HUES64 (cell line): Measurements from ENCODE around the gene YIF1B.

ENCODE experiments used
- H3K27ac ChIP-seq: 2 replicates; pipeline ENCODE4 v1.7.0; 2013; ENCODE audit warnings: low read depth, low read length, inconsistent platforms
- H3K27me3 ChIP-seq: 2 replicates; pipeline ENCODE4 v1.6.1; 2013; ENCODE audit warnings: mild to moderate bottlenecking, low read length; ENCODE audit not compliant: insufficient read depth
- H3K36me3 ChIP-seq: 2 replicates; pipeline ENCODE4 v1.6.1; 2013; ENCODE audit warnings: mild to moderate bottlenecking, low read length; ENCODE audit not compliant: insufficient read depth
- H3K4me1 ChIP-seq: 2 replicates; pipeline ENCODE4 v1.6.1; 2013; ENCODE audit warnings: mild to moderate bottlenecking, low read length, moderate library complexity; ENCODE audit not compliant: insufficient read depth
- H3K4me3 ChIP-seq: 2 replicates; pipeline ENCODE4 v1.5.1; 2013; ENCODE audit warnings: mild to moderate bottlenecking, low read length, moderate library complexity
- H3K9ac ChIP-seq: 2 replicates; pipeline ENCODE4 v1.6.1; 2013; ENCODE audit warnings: mild to moderate bottlenecking, low read depth, low read length
- H3K9me3 ChIP-seq: 2 replicates; pipeline ENCODE4 v1.6.1; 2013; ENCODE audit warnings: low read depth, low read length; ENCODE audit not compliant: insufficient read depth
- WGBS: fragments of 150-250, 120-280 bp; methylation state at CpG from one replicate; pipeline ENCODE4 v1.1.7; 2013; ENCODE audit warnings: missing lambda C conversion rate; 5-methylcytosine and 5-hydroxymethylcytosine counted together

YIF1B gene

DNA sequence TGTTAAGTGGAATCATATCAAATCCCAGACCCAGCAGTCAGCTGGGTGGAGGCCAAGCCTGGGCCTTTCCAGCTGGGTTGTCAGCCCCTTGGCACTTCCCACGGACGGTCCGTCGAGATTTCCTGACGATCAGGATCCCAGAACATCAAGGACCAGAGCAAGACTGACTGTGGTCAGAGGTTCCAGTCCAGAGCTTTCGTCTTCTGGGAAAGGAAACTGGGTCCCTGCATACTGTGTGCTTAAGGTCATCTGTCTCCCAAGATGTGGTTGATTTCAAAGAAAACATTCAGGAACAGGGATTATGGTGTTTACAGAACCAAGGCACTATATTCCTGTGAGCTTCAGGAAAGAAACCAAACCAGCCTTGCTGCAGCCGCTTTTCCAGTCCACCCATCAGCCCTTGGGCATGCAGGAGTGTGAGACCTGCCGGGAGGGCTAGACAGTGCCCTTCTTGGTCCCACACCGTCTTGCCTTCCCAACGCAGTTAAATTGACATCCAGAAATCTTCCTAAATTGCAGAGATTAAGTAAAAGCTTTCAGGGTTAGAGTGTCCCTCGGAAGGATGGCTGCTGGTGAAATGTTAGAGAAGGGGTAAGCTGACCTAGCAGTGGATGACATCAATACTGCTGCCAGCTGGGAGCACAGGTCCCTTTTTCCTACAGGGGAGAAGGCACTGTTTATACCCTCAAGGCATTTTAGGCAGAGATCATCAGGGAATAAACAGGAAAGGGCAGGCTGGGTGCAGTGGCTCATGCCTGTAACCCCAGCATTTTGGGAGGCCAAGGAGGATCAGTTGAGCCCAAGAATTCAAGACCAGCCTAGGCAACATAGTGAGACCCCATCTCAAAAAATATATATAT, 16.7 kb downstream of the YIF1B start:
- Histone ChIP-seq H3K9me3 (no peaks in the 10 kb centered on the region), H3K9ac (no peak overlapping the region), H3K4me3 (no peak overlapping the region), H3K27me3 (no peaks in the 10 kb centered on the region), H3K36me3 (peaks cover 5% of the 10 kb centered on the region; the same call in 1 of the 2 replicates), H3K27ac (no peak overlapping the region), H3K4me1 (peaks cover 9% of the 10 kb centered on the region; the same call in 1 of the 2 replicates)
- WGBS: 86% methylated on average over 11 of the region's 11 CpGs

DNA sequence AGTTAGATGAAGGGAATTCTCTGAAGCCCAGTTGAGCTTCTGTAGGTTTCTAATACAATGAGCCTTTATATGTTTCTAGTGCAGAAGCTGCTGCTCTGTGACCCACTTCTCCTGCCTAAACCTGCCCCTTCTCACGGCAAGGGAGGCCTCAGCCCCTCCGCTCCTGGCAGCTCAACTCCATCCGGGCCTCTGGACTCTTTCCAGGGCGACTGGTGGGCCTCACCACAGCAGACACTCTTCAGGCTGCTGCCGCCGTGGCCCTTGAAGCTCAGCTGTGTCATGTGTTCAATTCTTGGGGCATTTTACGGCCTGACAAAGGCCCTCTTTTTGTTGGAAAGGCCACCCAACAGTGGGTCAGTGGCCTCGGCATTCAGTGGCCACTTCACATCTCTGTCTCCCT, 21.7 kb downstream of the YIF1B start:
- no peak overlapping the region for H3K4me3 ChIP-seq
- H3K9me3 ChIP-seq: no peaks in the 10 kb centered on the region
- no peaks in the 10 kb centered on the region for H3K4me1 ChIP-seq
- 90% methylated on average over 8 of the region's 8 CpGs for WGBS
- H3K9ac ChIP-seq: no peak overlapping the region
- no peaks in the 10 kb centered on the region for H3K27me3 ChIP-seq
- no peak overlapping the region for H3K27ac ChIP-seq
- peaks cover 50% of the 10 kb centered on the region for H3K36me3 ChIP-seq

DNA sequence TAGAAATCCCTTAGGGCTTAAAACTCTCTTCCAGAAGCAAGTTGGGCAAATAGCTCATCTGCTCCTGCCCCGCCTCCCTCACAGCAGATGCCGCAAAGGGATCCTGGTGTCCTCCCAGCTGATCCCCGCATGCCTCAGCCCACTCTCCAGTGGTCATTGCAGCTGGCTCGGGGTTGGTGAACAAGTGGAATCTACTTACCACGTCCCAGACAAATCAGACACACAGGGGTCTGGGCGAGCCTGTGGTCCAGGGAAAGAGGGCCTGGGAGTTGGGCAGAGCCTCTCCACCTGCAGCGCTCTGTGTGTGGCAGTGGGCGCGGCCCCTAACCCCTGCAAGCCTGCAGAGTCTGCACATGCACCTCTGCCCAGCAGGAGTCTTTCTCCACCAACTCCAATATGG, 22.5 kb downstream of the YIF1B start:
- H3K27me3 ChIP-seq: no peaks in the 10 kb centered on the region
- H3K36me3 ChIP-seq: peaks cover 58% of the 10 kb centered on the region
- H3K4me3 ChIP-seq: no peak overlapping the region
- H3K27ac ChIP-seq: no peak overlapping the region
- no peaks in the 10 kb centered on the region for H3K9me3 ChIP-seq
- H3K9ac ChIP-seq: no peak overlapping the region
- 93% methylated on average over 9 of the region's 9 CpGs for WGBS
- no peaks in the 10 kb centered on the region for H3K4me1 ChIP-seq

DNA sequence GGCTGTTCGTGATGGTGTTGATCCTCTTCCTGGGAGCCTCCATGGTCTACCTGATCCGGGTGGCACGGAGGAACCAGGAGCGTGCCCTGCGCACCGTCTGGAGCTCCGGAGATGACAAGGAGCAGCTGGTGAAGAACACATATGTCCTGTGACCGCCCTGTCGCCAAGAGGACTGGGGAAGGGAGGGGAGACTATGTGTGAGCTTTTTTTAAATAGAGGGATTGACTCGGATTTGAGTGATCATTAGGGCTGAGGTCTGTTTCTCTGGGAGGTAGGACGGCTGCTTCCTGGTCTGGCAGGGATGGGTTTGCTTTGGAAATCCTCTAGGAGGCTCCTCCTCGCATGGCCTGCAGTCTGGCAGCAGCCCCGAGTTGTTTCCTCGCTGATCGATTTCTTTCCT, 23.9 kb downstream of the YIF1B start:
- Histone ChIP-seq H3K4me1 (no peaks in the 10 kb centered on the region), H3K27ac (no peak overlapping the region), H3K9ac (no peak overlapping the region), H3K27me3 (no peaks in the 10 kb centered on the region), H3K4me3 (no peak overlapping the region), H3K9me3 (no peaks in the 10 kb centered on the region), H3K36me3 (peaks cover 68% of the 10 kb centered on the region)
- WGBS: 91% methylated on average over 15 of the region's 15 CpGs

DNA sequence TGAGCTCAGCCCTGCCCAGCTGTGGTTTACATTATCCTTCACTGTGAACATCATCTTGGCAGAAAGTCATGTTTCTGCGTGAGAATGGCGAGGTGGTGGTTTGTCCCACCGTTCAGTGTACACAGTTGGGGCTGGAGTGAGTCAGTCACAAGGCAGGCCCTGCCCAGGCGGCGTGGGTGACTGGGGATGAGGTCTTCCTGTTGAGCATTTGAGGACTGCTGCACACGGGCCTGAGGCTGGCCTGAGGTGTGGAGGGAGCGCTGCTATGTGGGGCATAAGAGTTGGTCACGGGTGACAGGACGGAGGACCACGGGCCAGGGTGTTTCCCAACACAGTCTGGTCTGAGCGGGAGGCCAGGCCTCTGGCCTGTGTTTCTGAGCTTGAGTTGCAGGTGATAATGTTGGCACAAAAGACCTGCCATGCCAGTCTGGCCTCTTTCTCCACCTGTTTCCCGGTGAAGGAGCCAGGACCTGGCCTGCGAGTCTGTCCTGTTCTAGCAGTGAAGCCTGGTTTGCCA, 25.1 kb downstream of the YIF1B start:
- Histone ChIP-seq H3K4me3 (no peak overlapping the region), H3K9me3 (no peaks in the 10 kb centered on the region), H3K27me3 (no peaks in the 10 kb centered on the region), H3K36me3 (peaks cover 74% of the 10 kb centered on the region), H3K4me1 (no peaks in the 10 kb centered on the region), H3K9ac (no peak overlapping the region), H3K27ac (no peak overlapping the region)
- WGBS: 96% methylated on average over 13 of the region's 13 CpGs

DNA sequence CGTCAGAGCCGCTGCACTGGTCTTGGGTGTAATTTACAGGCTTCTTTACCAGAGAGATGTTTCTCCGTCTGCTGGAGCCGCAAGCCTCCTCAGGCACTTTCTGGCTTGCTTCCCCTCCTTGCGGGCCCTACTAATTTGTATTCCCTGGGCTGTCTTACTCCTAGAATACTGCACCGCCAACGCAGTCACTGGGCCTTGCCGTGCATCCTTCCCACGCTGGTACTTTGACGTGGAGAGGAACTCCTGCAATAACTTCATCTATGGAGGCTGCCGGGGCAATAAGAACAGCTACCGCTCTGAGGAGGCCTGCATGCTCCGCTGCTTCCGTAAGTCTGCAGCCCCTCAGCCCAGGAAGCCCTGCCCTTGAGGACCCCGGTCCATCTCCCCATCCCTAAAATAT, 25.8 kb downstream of the YIF1B start:
- no peak overlapping the region for H3K9ac ChIP-seq
- no peaks in the 10 kb centered on the region for H3K27me3 ChIP-seq
- H3K27ac ChIP-seq: no peak overlapping the region
- peaks cover 81% of the 10 kb centered on the region for H3K36me3 ChIP-seq
- no peaks in the 10 kb centered on the region for H3K4me1 ChIP-seq
- H3K4me3 ChIP-seq: no peak overlapping the region
- 97% methylated on average over 15 of the region's 15 CpGs for WGBS
- no peaks in the 10 kb centered on the region for H3K9me3 ChIP-seq

DNA sequence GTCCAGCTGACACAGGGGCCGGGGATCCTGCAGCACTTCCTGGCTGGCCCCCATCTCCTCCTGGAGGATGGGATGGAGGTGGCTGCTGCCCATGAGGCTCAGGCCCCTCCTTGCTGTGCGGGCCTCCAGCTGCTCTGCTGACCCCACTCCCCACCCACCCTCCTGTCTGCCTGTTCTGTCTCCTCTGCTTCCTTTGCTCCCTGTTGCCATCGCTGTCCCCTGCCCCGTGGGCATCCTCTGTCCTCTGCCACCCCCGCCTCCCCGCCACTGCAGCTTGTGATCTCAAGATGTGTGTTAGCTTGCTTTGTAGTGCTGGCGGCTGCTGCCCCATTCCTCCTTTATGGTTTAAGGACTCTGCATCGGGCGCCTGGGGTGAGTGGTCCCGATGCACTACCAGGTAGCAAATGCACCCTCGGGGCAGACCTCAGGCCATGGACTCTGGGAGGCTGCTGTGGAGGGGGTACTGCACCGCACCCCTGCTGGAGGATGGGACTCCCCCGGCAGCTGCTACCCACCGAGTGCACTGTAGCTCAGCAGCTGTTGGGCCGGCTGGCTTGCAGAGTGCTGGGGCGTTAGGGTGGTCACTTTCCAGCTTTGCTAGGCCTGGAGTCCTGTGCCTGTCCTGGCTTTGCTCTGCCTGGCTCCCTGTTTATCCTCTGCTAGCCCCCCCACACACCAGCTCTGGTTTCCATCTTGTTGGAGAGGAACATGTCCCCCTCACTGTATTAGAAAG, 27.5 kb downstream of the YIF1B start:
- H3K4me3 ChIP-seq: no peak overlapping the region
- H3K27me3 ChIP-seq: no peaks in the 10 kb centered on the region
- H3K4me1 ChIP-seq: no peaks in the 10 kb centered on the region
- peaks cover 83% of the 10 kb centered on the region for H3K36me3 ChIP-seq
- no peak overlapping the region for H3K27ac ChIP-seq
- H3K9me3 ChIP-seq: no peaks in the 10 kb centered on the region
- no peak overlapping the region for H3K9ac ChIP-seq
- WGBS: 96% methylated on average over 16 of the region's 16 CpGs

DNA sequence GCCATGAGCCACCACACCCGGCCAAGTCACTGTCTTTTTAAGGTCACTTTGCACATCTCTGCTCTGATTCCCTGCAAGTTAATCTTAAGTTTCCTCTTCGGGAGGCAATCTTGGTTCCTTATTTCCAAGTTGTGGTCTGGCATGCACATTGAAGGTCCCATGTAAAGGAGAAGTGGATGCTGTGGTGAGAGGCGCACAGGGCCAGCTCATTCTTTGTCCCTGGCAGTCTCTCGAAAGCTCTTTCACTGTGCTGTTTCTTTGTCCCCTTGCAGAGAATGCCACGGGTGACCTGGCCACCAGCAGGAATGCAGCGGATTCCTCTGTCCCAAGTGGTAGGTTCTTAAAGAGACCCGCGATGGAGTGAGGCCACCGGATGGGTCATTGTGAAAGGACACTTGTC, 28.1 kb downstream of the YIF1B start:
- H3K9me3 ChIP-seq: no peaks in the 10 kb centered on the region
- H3K4me3 ChIP-seq: no peak overlapping the region
- no peak overlapping the region for H3K9ac ChIP-seq
- no peaks in the 10 kb centered on the region for H3K27me3 ChIP-seq
- H3K4me1 ChIP-seq: no peaks in the 10 kb centered on the region
- H3K36me3 ChIP-seq: peaks cover 76% of the 10 kb centered on the region
- H3K27ac ChIP-seq: no peak overlapping the region
- WGBS: 90% methylated on average over 9 of the region's 9 CpGs

DNA sequence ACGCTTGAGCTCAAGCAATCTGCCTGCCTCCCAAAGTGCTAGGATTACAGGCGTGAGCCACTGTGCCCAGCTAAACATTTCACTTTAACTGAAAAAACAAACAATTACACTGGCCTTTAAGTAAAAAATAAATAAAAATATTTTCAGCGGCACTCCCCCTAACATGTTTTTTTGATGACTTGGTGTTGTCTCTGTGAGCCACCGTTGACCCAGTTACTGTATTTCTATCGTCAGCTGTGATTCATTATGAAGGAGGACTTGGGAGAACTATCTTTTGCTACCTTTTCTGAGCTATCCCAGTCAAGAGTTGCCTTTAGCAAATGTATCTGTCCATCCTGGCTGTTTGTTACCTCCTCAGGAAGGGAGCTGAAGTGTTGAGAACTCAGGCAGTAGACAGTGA, 30.2 kb downstream of the YIF1B start:
- Histone ChIP-seq H3K27me3 (no peaks in the 10 kb centered on the region), H3K4me1 (no peaks in the 10 kb centered on the region), H3K9me3 (no peaks in the 10 kb centered on the region), H3K4me3 (no peak overlapping the region), H3K9ac (no peak overlapping the region), H3K27ac (no peak overlapping the region), H3K36me3 (peaks cover 57% of the 10 kb centered on the region)
- WGBS: 98% methylated on average over 5 of the region's 5 CpGs

DNA sequence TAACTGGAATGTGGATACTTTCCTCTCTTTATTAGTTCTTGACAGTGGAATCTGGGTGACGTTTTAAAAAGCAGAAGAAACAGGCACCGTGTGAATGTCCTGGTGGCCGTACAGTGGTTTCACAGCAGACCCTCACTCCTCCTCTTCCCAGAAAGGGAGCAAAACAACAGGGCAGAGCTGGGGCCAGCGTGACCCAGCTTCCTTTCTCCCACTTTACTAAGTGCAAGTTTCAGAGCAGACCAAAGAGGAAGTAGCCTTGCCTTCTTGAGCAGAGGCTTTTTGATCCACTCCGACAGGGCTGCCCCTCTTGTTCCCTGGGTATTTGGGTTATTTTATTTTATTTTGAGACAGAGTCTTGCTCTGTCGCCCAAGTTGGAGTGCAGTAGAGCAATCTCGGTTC, 31.3 kb downstream of the YIF1B start:
- 92% methylated on average over 7 of the region's 7 CpGs for WGBS
- Histone ChIP-seq H3K27ac (no peak overlapping the region), H3K4me3 (no peak overlapping the region), H3K4me1 (no peaks in the 10 kb centered on the region), H3K9me3 (no peaks in the 10 kb centered on the region), H3K9ac (no peak overlapping the region), H3K36me3 (peaks cover 52% of the 10 kb centered on the region), H3K27me3 (no peaks in the 10 kb centered on the region)

DNA sequence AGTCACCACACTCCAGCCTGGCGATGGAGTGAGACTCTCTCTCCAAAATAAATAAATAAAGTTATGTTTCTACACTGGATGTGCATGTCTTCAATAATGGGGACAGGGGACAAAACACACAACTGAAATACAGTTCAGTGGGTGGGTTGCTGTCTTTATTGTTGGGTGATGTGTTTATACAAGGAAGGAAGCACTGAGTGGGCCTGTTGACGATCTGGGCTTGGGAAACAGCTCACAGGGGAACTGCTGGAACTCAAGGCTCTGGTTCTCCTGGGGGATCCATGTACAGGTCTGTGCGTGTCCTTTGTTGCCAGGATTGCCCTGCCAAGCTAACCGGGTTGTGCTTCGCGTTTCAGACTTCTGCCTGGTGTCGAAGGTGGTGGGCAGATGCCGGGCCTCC, 32.5 kb downstream of the YIF1B start:
- Histone ChIP-seq H3K27ac (no peak overlapping the region), H3K9me3 (no peaks in the 10 kb centered on the region), H3K4me1 (no peaks in the 10 kb centered on the region), H3K9ac (no peak overlapping the region), H3K4me3 (no peak overlapping the region), H3K36me3 (peaks cover 41% of the 10 kb centered on the region), H3K27me3 (no peaks in the 10 kb centered on the region)
- 96% methylated on average over 7 of the region's 8 CpGs for WGBS
